HepG2 (cell line): ENCODE results near the gene CDC14B. TPM values are rescaled to one million over a fixed set of nuclear protein-coding genes. Genes with fewer than 3 reads are reported as not detected.

ENCODE experiments used
- ATAC-seq: fragments of 200-7000 bp; cut with Tn5 transposase; 3 replicates; pipeline ENCODE4 v1.9.1; 2020; ENCODE audit warnings: mild to moderate bottlenecking, moderate library complexity
- BruUV-seq: library from RNA; stranded (reverse); fragments of 400-500 nt; replicated peaks from 2 replicates; lab custom pipeline; 2021; lab: Mats Ljungman, UMichigan
- CTCF ChIA-PET: fragments of 300-600 bp; formaldehyde crosslinking; extraction: SDS; loops from one replicate; lab custom pipeline; 2021; ENCODE audit warnings: low total read pairs, inconsistent platforms, low intra/inter-chr PET ratio; lab: Yijun Ruan, JAX
- POLR2A ChIA-PET: fragments of 350-600 bp; sonication (Branson Sonifier 250); formaldehyde crosslinking; loops from one replicate; lab custom pipeline; 2020; ENCODE audit warnings: antibody characterized with exemption, inconsistent platforms; lab: Yijun Ruan, JAX
- DNase-seq: peaks from one replicate; pipeline ENCODE4 v3.0.0-alpha.2; 2015; ENCODE audit warnings: low spot score
- FAIRE-seq: peaks from 3 replicates; lab custom pipeline; 2011; peaks lifted over from hg19 to GRCh38; lab: Jason Lieb, UNC
- H2AFZ ChIP-seq: one replicate; pipeline ENCODE4 v1.6.1; 2011; ENCODE audit warnings: low read length, inconsistent platforms
- H3K27ac ChIP-seq: fragments of 300-600 bp; 3 replicates; pipeline ENCODE4 v1.8.0; 2011; ENCODE audit warnings: mixed run types, mild to moderate bottlenecking, mixed read lengths, low read length, inconsistent platforms; ENCODE audit not compliant: insufficient read depth; ENCODE audit errors: extremely low read length
- H3K27me3 ChIP-seq, 2 experiments: fragments of 200-600 bp in 1 of 2; 2 replicates in 1 of 2; 3 replicates in 1 of 2; pipeline versions ENCODE4 v1.6.0 to v1.8.0; 2011; ENCODE audit warnings: low read length in 2 of 2, mild to moderate bottlenecking in 2 of 2, moderate library complexity in 2 of 2, inconsistent platforms in 1 of 2; ENCODE audit not compliant: insufficient read depth in 2 of 2, control insufficient read depth in 1 of 2
- H3K36me3 ChIP-seq, 2 experiments: fragments of 200-600 bp in 1 of 2; replicated peaks in 1 of 2; 2 replicates in 1 of 2; 3 replicates in 1 of 2; pipeline versions ENCODE4 v1.5.1 to v1.8.0; 2011; ENCODE audit warnings: low read length in 2 of 2, inconsistent platforms in 1 of 2; ENCODE audit not compliant: insufficient read depth in 2 of 2, control insufficient read depth in 1 of 2
- H3K4me1 ChIP-seq: 2 replicates; pipeline ENCODE4 v1.5.1; 2012; ENCODE audit warnings: low read length, inconsistent platforms; ENCODE audit not compliant: insufficient read depth
- H3K4me2 ChIP-seq: 2 replicates; pipeline ENCODE4 v1.6.0; 2011; ENCODE audit warnings: low read depth, low read length, inconsistent platforms
- H3K4me3 ChIP-seq, 3 experiments: fragments of 200-600 bp in 1 of 3; sonication (generic), shearing (Covaris generic) in 1 of 3; replicated peaks in 1 of 3; 2 replicates each; pipeline ENCODE4 v1.5.1; 2011 to 2016; ENCODE audit warnings: low read length in 3 of 3, inconsistent platforms in 2 of 3, low read depth in 2 of 3, mild to moderate bottlenecking in 2 of 3, control low read depth in 1 of 3, mixed read lengths in 1 of 3; ENCODE audit not compliant: insufficient read depth in 1 of 3
- H3K79me2 ChIP-seq: one replicate; pipeline ENCODE4 v1.6.1; 2011; ENCODE audit warnings: low read length, inconsistent platforms; ENCODE audit not compliant: insufficient read depth
- H3K9ac ChIP-seq: 2 replicates; pipeline ENCODE4 v1.6.0; 2011; ENCODE audit warnings: mild to moderate bottlenecking, low read depth, low read length, inconsistent platforms; ENCODE audit not compliant: insufficient read depth
- H3K9me3 ChIP-seq: 2 replicates; pipeline ENCODE4 v1.5.1; 2012; ENCODE audit warnings: mild to moderate bottlenecking, low read length
- H4K20me1 ChIP-seq: 2 replicates; pipeline ENCODE4 v1.6.0; 2011; ENCODE audit warnings: inconsistent platforms, mild to moderate bottlenecking, low read length, moderate library complexity; ENCODE audit not compliant: insufficient read depth
- CBX5 ChIP-seq: sonication (generic); formaldehyde crosslinking; IDR thresholded peaks from 2 replicates; pipeline ENCODE4 v1.4.0; 2020; ENCODE audit warnings: missing genetic modification reagents, borderline replicate concordance
- CEBPG ChIP-seq: IDR thresholded peaks from 2 replicates; pipeline ENCODE4 v1.6.1; 2016
- ELF4 ChIP-seq: sonication (generic); formaldehyde crosslinking; IDR thresholded peaks from 2 replicates; pipeline ENCODE4 v1.5.0; 2020; ENCODE audit warnings: missing genetic modification reagents, mild to moderate bottlenecking, moderate library complexity, borderline replicate concordance
- FOXA1 ChIP-seq, 2 experiments: fragments of 450-650 bp in 1 of 2; sonication (generic) in 1 of 2; formaldehyde crosslinking in 1 of 2; IDR thresholded peaks; 2 replicates each; pipeline versions ENCODE4 v1.4.0 to v1.6.1; 2016 to 2020; ENCODE audit warnings: missing genetic modification reagents in 1 of 2
- MATR3 ChIP-seq: sonication (generic); formaldehyde crosslinking; IDR thresholded peaks from 2 replicates; pipeline ENCODE4 v1.4.0; 2020; ENCODE audit warnings: missing genetic modification reagents
- NFRKB ChIP-seq: fragments of 450-650 bp; IDR thresholded peaks from 2 replicates; pipeline ENCODE4 v1.6.1; 2017
- PCBP1 ChIP-seq: fragments of 200-400 bp; formaldehyde crosslinking; IDR thresholded peaks from 2 replicates; pipeline ENCODE4 v1.6.1; 2017; ENCODE audit warnings: mild to moderate bottlenecking, low read depth, low read length, borderline replicate concordance
- PITX1 ChIP-seq: sonication (generic); formaldehyde crosslinking; IDR thresholded peaks from 2 replicates; pipeline ENCODE4 v1.5.1; 2020; ENCODE audit warnings: mild to moderate bottlenecking, missing genetic modification reagents
- THYN1 ChIP-seq: sonication (generic); formaldehyde crosslinking; IDR thresholded peaks from 2 replicates; pipeline ENCODE4 v1.8.1; 2023; ENCODE audit warnings: low read depth, mild to moderate bottlenecking, moderate library complexity, missing genetic modification reagents, borderline replicate concordance
- ZNF501 ChIP-seq: sonication (generic); formaldehyde crosslinking; IDR thresholded peaks from 2 replicates; pipeline ENCODE4 v1.5.1; 2020; ENCODE audit warnings: mild to moderate bottlenecking, moderate library complexity, missing genetic modification reagents
- ZNF572 ChIP-seq: sonication (generic); formaldehyde crosslinking; IDR thresholded peaks from 2 replicates; pipeline ENCODE4 v1.5.1; 2020; ENCODE audit warnings: mild to moderate bottlenecking, missing genetic modification reagents
- WGBS: methylation state at CpG from one replicate; pipeline ENCODE4 v1.1.6; 2017; ENCODE audit warnings: low lambda C conversion rate; 5-methylcytosine and 5-hydroxymethylcytosine counted together
- in situ Hi-C: cut with HindIII; loops from 2 replicates; pipeline ENCODE4 v1.10.0; 2017; ENCODE audit warnings: low pct_unique_long_range_greater_than_20kb; ENCODE audit not compliant: extremely low pct_ligation_motif_present
- intact Hi-C: fragments of 100-400 bp; cut with micrococcal nuclease; formaldehyde crosslinking; loops from one replicate; pipeline ENCODE4 v1.10.0; 2022; ENCODE audit not compliant: unreplicated experiment
- polyA plus RNA-seq, 8 experiments: library from polyadenylated mRNA; depleted of rRNA in 3 of 8; stranded (reverse) in 7 of 8; unstranded in 1 of 8; fragments of >200 nt; fragmentation: Illumina TruSeq in 4 of 8; extraction: Trizol in 4 of 8; gene quantifications; 2 replicates each; pipeline versions ENCODE4 v1.2.1 to v1.2.3, GENCODE V29; 2011 to 2016; ENCODE audit warnings: low read depth in 4 of 8, missing spikeins in 1 of 8, mixed read lengths in 1 of 8; ENCODE audit not compliant: insufficient read depth in 1 of 8
- total RNA-seq, 5 experiments: library from RNA; depleted of rRNA; stranded (reverse); fragments of >200 nt; fragmentation: Illumina TruSeq; extraction: Trizol; gene quantifications; 2 replicates each; pipeline ENCODE4 v1.2.3, GENCODE V29; 2016; ENCODE audit warnings: low read depth in 1 of 5
- TF ChIP-seq, protein P1 (sequence below): sonication (generic); formaldehyde crosslinking; IDR thresholded peaks from 2 replicates; pipeline ENCODE4 v1.5.0; 2020; ENCODE audit warnings: mild to moderate bottlenecking, missing genetic modification reagents, borderline replicate concordance
- TF ChIP-seq, protein P2 (sequence below): sonication (generic); formaldehyde crosslinking; IDR thresholded peaks from 2 replicates; pipeline ENCODE4 v1.4.0; 2020; ENCODE audit warnings: missing genetic modification reagents
- TF ChIP-seq, protein P3 (sequence below): sonication (generic); formaldehyde crosslinking; IDR thresholded peaks from 2 replicates; pipeline ENCODE4 v1.4.0; 2020; ENCODE audit warnings: mild to moderate bottlenecking, missing genetic modification reagents
- TF ChIP-seq, protein P4 (sequence below): IDR thresholded peaks from 2 replicates; pipeline ENCODE4 v1.6.1; 2016

Gene CDC14B
- total and polyA plus RNA-seq, 2 of the 13 experiments (the other 11 are each of a cell fraction or from before 2014, with no cell fraction given), result 25.8 to 33.3 TPM

DNA sequence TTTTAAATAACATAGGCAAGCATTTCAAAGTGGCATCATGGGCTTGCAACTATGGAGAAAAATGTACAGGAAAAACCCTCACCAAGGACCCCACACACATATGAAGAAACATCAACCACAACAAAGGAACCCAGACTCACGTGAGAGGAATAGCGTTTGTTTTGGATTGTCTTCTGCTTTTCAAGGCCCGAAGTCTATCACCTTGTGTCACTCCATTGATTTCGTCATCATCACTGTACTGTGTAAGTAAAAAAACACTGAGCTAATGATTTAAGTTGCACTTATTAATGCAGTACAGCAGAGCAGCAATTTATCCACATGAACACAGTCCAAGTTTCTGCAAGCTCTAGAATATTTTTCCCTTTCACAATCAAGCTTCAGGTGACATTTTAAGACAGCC lies 97.3 kb downstream of the CDC14B start:
- BruUV-seq, result no TSS peak
- 46% methylated on average over 4 of the region's 4 CpGs for WGBS
- ATAC-seq, result peak; percentile 55
- TF ChIP-seq, protein P1, sequence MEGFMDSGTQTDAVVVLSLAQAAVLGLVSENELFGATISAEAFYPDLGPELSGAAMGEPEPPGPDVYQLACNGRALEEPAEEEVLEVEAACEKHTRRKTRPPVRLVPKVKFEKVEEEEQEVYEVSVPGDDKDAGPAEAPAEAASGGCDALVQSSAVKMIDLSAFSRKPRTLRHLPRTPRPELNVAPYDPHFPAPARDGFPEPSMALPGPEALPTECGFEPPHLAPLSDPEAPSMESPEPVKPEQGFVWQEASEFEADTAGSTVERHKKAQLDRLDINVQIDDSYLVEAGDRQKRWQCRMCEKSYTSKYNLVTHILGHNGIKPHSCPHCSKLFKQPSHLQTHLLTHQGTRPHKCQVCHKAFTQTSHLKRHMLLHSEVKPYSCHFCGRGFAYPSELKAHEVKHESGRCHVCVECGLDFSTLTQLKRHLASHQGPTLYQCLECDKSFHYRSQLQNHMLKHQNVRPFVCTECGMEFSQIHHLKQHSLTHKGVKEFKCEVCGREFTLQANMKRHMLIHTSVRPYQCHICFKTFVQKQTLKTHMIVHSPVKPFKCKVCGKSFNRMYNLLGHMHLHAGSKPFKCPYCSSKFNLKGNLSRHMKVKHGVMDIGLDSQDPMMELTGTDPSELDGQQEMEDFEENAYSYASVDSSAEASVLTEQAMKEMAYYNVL (CRISPR knock-in tag), result no peak
- TF ChIP-seq, protein P2, sequence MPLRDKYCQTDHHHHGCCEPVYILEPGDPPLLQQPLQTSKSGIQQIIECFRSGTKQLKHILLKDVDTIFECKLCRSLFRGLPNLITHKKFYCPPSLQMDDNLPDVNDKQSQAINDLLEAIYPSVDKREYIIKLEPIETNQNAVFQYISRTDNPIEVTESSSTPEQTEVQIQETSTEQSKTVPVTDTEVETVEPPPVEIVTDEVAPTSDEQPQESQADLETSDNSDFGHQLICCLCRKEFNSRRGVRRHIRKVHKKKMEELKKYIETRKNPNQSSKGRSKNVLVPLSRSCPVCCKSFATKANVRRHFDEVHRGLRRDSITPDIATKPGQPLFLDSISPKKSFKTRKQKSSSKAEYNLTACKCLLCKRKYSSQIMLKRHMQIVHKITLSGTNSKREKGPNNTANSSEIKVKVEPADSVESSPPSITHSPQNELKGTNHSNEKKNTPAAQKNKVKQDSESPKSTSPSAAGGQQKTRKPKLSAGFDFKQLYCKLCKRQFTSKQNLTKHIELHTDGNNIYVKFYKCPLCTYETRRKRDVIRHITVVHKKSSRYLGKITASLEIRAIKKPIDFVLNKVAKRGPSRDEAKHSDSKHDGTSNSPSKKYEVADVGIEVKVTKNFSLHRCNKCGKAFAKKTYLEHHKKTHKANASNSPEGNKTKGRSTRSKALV, result no peak
- TF ChIP-seq CBX5 (CRISPR knock-in tag), result no peak
- TF ChIP-seq MATR3 (CRISPR knock-in tag), result no peak
- TF ChIP-seq ZNF501 (CRISPR knock-in tag), result no peak
- no peak for TF ChIP-seq ELF4 (CRISPR knock-in tag)
- TF ChIP-seq, protein P3, sequence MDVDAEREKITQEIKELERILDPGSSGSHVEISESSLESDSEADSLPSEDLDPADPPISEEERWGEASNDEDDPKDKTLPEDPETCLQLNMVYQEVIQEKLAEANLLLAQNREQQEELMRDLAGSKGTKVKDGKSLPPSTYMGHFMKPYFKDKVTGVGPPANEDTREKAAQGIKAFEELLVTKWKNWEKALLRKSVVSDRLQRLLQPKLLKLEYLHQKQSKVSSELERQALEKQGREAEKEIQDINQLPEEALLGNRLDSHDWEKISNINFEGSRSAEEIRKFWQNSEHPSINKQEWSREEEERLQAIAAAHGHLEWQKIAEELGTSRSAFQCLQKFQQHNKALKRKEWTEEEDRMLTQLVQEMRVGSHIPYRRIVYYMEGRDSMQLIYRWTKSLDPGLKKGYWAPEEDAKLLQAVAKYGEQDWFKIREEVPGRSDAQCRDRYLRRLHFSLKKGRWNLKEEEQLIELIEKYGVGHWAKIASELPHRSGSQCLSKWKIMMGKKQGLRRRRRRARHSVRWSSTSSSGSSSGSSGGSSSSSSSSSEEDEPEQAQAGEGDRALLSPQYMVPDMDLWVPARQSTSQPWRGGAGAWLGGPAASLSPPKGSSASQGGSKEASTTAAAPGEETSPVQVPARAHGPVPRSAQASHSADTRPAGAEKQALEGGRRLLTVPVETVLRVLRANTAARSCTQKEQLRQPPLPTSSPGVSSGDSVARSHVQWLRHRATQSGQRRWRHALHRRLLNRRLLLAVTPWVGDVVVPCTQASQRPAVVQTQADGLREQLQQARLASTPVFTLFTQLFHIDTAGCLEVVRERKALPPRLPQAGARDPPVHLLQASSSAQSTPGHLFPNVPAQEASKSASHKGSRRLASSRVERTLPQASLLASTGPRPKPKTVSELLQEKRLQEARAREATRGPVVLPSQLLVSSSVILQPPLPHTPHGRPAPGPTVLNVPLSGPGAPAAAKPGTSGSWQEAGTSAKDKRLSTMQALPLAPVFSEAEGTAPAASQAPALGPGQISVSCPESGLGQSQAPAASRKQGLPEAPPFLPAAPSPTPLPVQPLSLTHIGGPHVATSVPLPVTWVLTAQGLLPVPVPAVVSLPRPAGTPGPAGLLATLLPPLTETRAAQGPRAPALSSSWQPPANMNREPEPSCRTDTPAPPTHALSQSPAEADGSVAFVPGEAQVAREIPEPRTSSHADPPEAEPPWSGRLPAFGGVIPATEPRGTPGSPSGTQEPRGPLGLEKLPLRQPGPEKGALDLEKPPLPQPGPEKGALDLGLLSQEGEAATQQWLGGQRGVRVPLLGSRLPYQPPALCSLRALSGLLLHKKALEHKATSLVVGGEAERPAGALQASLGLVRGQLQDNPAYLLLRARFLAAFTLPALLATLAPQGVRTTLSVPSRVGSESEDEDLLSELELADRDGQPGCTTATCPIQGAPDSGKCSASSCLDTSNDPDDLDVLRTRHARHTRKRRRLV (CRISPR knock-in tag), result no peak
- no peak for TF ChIP-seq FOXA1 (IDR thresholded peaks at IDR 0.05)
- TF ChIP-seq FOXA1 (CRISPR knock-in tag; IDR thresholded peaks at IDR 0.05), result no peak; the same call in 1 of the 2 replicates
- TF ChIP-seq THYN1 (CRISPR knock-in tag), result no peak
- TF ChIP-seq NFRKB, result no peak
- no peak for TF ChIP-seq PCBP1
- TF ChIP-seq, protein P4, sequence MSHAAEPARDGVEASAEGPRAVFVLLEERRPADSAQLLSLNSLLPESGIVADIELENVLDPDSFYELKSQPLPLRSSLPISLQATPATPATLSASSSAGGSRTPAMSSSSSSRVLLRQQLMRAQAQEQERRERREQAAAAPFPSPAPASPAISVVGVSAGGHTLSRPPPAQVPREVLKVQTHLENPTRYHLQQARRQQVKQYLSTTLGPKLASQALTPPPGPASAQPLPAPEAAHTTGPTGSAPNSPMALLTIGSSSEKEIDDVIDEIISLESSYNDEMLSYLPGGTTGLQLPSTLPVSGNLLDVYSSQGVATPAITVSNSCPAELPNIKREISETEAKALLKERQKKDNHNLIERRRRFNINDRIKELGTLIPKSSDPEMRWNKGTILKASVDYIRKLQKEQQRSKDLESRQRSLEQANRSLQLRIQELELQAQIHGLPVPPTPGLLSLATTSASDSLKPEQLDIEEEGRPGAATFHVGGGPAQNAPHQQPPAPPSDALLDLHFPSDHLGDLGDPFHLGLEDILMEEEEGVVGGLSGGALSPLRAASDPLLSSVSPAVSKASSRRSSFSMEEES, result 0 out of 2 replicates have a peak, but pooled peaks have one; percentile 45
- TF ChIP-seq PITX1, result no peak
- TF ChIP-seq CEBPG (CRISPR knock-in tag), result peak; percentile 57
- no peak for TF ChIP-seq ZNF572

More for the DNA sequence above, 97.3 kb downstream of the CDC14B start:
- no peaks in the 10 kb centered on the region for H3K27me3 ChIP-seq
- no peaks in the 10 kb centered on the region for H3K9me3 ChIP-seq
- H3K36me3 ChIP-seq, result peaks cover 1 to 41% of the 10 kb centered on the region in 2 experiments; a peak in 4 of 5 replicates
- CTCF ChIA-PET, result no interaction called here
- no peak overlapping the region for H3K4me2 ChIP-seq
- H3K79me2 ChIP-seq, result no peaks in the 10 kb centered on the region
- in situ Hi-C loops (no loop called here), intact Hi-C loops (no loop called here)
- H3K9ac ChIP-seq, result no peak overlapping the region
- peak; percentile 60 for DNase-seq
- no peaks in the 10 kb centered on the region for H4K20me1 ChIP-seq
- H3K27ac ChIP-seq, result peak overlapping the region; percentile 16
- no peak overlapping the region for H3K4me3 ChIP-seq
- H2AFZ ChIP-seq, result no peak overlapping the region
- FAIRE-seq, result peak; percentile 49
- peaks cover 14% of the 10 kb centered on the region for H3K4me1 ChIP-seq
- POLR2A ChIA-PET, result interaction anchor here (0.8 to 2.5 kb wide), 3 partner anchors 31 to 44 kb away, joined by 3 to 11 read pairs (median 3); no protein-coding TSS in a partner anchor
